Stimulated activated CD8-positive, alpha-beta memory T cell treated with anti-CD3 and anti-CD28 coated beads, Interleukin-4, amount 100 ng/mL, for 4 hours (primary cell): ENCODE data around the gene METTL25B.

Source experiments
- DNase-seq, 2 donors: peaks; one replicate each; pipeline ENCODE4 v3.0.0-alpha.2; 2020; ENCODE audit warnings: low read depth in 2 of 2, low spot score in 1 of 2

METTL25B gene

GRCh38 chr1:156767101-156767878, 39.0 kb downstream of the METTL25B start, which contains the start of gene PRCC:
PRCC (plus strand) TSS chr1:156767535; CDS start chr1:156767772, 237 bp downstream.
- DNase-seq = peak; percentile 92 to 96

DNA sequence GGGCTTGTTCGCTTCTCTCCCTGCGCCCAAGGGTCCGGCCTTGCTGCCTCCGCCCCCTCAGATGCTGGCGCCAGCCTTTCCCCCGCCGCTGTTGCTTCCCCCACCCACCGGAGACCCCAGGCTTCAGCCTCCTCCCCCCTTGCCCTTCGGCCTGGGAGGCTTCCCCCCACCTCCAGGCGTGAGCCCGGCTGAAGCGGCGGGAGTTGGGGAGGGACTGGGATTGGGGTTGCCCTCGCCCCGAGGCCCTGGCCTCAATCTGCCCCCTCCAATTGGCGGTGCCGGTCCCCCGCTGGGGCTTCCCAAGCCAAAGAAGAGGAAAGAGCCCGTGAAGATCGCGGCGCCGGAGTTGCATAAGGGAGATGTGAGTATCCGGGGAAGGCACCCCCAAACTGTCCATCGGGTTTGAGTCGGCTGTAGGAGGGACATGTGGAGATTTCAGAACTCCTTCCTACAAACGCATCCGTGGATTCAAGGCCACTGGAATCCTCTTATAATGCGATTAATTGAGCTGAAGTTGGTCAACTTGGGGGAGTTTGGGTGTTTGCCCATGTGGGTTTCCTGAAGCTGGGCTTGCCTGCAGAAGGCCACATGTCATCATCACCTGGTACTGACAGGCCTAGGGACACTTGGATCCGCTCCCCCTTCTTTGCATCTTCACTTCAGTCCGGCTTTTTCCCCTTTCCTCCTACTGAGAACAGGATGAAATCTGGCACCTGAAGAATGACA, 39.8 kb downstream of the METTL25B start:
- DNase-seq = peak in 1 of 2 donors; percentile 6

GRCh38 chr1:156768610-156769295, 40.5 kb downstream of the METTL25B start:
- DNase-seq = no peak

DNA sequence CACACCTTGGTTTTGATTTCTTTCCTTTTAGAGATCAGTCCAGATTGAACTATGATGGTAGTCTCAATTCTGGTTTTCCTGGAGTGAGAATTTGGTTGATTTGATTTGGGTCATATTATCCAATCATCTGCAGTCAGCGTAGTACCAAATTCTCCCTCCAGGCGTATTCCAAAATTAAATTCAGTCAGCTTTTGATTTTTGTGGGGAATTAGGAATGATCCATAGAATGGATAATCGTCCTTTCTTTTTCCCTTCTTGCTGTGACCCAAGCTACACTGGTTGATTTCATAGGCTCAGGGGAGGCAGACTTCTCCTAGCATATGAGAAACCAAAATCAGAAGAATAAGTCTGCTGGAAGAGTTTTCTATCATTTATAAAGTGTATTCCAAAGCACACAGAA, 44.0 kb downstream of the METTL25B start:
- no peak for DNase-seq

DNA sequence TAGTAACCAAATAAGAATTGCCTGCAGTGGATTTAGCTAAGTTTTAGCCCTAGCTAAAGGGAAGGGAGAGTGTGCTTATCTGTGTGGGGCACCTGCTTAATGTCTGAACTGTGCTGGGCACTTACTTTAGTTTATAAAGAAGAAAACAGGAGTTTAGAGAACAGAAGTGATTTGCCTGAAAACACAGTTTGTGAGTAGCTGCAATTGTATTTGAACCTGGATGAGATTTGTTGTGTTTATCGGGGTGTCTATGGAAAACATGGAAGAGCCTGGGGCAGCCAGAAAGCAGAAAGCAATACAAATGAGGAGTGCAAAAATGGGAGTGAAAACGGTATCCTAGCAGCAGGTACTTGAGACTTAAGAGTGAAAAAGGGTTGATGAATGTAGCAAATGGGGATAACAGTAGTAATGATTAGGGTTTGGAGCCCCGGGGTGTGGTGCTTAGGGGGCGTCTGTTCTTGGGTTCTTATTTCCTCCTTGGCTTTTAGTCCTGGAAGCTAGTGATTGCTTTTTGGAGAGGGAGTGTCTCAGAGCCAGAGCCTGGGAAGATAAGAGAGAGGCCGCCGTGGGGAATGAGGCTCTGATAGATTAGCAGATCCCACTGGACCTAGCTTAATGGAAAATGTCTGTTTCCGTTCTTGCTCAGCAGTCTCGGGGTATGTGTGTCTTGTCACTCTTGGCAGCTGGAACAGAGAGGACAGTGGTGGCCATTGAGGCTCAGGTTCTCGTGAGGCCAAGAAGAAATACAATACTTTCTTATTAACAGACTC, 44.6 kb downstream of the METTL25B start:
- DNase-seq = no peak

GRCh38 chr1:156773607-156774006, 45.3 kb downstream of the METTL25B start:
- DNase-seq = no peak

DNA sequence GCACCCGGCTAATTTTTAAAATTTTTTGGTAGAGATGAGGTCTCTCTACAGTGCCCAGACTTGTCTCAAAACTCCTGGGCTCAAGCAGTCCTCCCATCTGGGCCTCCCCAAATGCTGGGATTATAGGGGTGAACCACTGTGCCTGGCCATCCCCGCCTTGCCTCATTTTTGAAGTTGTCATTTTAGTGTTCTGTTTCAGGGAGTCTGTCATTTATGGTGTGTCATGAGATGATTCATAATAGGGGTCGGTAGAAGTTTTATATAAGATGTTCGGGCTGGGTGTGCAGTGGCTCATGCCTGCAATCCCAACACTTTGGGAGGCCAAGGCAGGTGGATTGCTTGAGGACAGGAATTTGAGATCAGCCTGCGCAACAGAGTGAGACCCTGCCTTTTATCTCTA, 47.5 kb downstream of the METTL25B start:
- DNase-seq = no peak

DNA sequence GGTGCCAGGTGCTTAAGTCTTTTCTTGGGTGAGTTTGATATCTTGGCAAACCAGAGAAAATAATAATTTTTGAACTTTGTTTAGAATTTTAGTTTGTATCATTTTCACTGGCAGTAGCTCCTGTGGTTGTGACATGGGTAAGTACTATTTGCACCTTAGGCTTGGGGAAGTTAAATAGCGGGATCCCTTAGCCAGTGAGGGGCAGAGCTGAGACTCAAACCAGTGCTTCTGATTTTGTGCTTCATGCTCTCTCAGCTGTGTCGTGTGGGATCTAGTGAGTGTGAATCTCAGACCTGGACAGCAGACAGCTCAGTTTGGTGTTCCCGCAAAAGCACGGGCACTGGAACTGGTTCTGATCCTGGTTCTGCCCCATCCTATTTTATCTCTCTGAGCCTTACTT, 48.7 kb downstream of the METTL25B start:
- no peak for DNase-seq

DNA sequence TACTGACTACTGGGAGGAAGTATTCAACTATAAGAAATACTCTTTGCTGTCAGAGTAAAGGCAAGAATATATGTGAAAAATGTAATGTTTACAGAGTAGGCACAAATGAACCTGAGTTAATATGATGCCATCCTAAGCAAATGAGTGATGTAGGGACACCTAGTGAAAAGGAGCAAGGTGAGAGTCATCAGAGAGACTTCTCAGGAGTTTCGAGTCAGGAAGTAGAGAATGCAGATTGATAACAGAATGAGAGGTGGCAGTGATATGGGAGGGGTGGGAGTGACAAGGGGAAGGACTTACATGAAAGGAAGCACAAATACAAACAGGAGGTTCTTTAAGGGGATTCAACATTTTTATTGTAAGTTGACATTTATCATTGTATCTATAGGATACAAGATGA, 49.3 kb downstream of the METTL25B start:
- DNase-seq = no peak

- DNase-seq = no peak
These were observed 53.4 kb downstream of the METTL25B start for GRCh38 chr1:156781585-156782186.

- DNase-seq = no peak
These were observed 57.2 kb downstream of the METTL25B start for GRCh38 chr1:156785458-156785857.
